ENCODE data around the gene CDH5.

Gene CDH5, protein sequence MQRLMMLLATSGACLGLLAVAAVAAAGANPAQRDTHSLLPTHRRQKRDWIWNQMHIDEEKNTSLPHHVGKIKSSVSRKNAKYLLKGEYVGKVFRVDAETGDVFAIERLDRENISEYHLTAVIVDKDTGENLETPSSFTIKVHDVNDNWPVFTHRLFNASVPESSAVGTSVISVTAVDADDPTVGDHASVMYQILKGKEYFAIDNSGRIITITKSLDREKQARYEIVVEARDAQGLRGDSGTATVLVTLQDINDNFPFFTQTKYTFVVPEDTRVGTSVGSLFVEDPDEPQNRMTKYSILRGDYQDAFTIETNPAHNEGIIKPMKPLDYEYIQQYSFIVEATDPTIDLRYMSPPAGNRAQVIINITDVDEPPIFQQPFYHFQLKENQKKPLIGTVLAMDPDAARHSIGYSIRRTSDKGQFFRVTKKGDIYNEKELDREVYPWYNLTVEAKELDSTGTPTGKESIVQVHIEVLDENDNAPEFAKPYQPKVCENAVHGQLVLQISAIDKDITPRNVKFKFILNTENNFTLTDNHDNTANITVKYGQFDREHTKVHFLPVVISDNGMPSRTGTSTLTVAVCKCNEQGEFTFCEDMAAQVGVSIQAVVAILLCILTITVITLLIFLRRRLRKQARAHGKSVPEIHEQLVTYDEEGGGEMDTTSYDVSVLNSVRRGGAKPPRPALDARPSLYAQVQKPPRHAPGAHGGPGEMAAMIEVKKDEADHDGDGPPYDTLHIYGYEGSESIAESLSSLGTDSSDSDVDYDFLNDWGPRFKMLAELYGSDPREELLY

DNA sequence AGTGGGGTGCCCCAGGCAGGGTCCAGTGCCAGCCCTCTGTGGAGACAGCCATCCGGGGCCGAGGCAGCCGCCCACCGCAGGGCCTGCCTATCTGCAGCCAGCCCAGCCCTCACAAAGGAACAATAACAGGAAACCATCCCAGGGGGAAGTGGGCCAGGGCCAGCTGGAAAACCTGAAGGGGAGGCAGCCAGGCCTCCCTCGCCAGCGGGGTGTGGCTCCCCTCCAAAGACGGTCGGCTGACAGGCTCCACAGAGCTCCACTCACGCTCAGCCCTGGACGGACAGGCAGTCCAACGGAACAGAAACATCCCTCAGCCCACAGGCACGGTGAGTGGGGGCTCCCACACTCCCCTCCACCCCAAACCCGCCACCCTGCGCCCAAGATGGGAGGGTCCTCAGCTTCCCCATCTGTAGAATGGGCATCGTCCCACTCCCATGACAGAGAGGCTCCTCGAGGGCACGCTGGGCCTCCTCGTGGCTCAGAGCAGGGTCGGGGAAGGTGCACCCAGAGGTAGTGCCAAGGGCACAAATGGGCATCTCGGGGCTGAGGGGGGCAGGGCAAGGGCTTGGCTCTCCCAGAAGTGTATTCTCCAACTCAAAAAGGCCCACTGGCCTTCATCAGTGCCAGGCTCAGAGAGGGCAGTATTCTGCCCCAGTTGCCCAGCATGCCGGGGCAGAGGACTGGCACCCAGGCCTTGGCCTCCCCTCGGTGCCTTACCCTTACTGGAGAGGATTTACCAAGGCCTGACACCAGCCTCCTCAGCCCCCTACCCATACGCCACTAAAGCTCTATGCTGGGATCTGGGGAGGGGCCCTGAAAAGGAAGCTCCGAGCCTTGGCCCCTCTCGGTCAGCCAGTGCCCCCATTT is at the start of gene CDH5:
CDH5 (plus strand) TSS at position 259 of the 867 bp plus-strand sequence. CDS start 12,647 bp downstream, outside the sequence.
- DNase-seq: no peak

DNA sequence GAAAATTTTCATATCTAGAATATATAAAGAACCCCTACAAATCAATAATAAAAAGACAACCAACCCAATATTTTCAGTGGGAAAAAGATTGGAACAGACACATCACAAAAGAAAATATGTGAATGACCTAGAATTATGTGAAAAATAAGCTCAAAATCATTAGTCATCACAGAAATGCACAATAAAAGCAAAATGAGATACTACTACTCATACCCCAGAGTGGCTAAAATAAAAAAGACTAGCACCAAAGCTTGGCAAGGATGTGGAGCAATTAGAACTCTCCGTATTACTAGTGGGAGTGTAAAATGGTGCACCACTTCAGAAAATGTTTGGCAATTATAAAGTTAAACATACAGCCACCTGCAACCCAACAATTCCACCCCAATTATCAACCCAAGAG is 48.0 kb upstream of the CDH5 start:
- DNase-seq: no peak

DNA sequence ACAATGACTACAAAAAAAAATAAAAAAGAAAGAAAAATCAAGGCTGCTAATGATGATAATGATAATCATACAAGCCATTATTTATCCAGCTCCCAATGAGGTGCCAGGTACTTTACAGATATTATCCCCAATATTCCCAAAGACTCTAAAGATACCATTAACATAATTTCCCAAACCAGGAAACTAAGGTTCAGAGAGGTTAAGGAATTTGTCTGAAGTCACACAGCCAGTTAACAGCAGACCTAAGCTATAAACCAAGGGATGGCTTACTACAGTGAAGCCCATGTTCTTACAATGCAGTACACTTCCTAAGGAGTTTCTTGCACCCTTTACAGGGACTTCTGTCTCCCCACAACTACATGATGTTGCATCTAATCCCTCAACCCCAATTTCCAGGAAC is 45.7 kb upstream of the CDH5 start:
- DNase-seq: no peak

DNA sequence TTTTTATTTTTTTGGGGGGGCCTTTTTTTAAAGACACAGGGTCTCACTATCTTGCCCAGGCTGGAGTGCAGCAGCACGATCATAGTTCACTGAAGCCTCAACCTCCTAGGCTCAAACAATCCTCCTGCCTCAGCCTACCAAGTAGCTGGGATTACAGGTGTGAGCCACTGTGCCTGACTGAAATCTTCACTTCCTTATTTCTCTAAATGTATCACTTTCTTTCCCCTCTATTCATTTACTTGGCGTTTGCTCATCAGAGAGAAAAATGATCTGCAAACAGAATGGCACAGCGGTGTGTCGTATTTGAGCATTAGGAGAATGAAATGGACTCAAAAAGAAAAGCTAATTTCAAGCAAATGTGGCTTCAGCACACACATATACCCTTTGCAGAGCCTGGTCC is 44.3 kb upstream of the CDH5 start:
- no peak for DNase-seq

DNA sequence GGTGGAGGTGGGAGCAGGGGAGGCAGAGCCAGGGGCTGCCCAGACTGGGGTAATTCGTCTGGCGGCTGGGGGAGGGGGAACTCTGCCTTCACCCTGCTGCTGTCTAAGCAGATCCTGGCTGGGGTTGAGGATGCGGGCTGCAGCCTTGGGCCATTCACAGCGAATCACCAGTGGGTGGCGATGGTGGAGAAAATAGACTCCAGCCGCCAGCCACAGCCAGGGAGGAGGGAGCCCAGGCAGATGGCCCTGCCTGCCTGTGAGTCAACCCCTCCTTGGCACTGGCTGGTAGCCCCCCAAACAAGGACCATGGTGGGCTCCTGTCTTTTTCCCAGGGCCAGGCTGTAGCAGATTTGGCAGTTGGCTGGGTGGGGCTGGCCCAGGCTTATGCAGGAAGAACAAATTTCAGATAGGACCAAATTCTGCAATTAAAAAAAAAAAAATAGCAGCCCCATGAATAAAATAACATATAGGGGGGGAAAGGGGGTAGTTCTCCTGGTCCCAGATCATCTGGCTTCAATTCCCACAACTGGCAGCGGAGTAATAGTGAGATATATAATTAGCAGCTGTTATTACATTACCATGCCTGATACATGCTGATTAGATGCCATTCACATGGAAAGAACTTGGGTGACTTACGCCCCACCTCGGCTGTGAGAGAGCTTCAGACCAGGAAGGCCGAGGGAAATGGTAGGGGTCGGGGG is 41.5 kb upstream of the CDH5 start:
- DNase-seq: peak; percentile 11

DNA sequence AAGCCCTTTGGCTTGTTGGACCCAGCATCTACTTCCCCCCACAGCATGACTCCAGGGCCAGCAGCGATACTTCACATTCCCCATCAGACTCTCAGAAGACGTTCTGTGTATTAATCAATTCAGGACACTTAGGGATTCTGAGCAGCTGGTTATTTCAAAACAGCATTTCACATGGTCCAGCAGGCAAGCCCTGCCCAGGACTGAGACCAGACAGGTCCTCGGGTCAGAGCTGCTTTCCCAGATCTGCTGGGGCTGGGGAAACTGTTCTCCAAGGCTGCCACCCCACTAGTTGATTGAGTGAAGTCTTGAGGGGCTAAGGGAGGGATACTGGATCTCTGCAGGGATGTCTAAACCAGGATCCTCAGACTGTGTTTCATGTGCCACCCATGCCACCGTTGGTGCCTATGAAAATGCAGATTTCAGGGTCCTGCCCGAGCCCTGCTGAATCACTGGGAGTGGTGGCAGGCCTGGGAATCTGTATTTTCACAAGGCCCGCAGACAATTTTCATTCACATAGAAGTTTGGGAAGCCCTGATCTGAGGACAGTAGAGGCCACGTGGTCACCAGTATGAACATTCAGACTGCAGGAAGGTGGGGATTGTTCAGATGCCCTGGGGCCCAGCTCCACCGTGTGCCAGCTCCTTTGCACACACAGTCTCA is 40.6 kb upstream of the CDH5 start:
- no peak for DNase-seq

DNA sequence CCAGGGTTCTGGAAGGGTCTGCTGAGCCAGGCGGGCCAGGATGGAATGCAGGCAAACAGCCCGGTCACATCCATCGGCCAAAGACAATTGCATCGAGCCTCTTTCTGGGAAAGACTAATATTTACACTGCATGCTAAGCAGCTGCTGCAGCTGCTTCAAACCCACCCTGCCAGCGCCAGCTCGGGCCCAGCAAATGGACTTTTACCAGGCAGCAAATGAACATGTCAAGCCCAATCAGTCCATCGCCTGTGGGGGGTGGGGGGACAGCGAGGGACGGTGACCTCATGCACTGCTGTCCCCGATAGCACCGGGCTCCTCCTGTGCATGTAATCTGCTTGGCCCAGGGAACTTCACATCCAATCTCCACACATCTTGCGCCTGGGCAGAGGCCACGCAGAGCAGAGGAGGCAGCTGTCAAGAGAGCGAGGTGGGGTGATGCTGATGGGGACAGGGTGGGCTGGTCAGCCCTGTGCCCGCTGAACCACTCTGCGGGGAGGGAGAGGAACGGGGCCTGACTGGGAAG is 39.4 kb upstream of the CDH5 start:
- no peak for DNase-seq

DNA sequence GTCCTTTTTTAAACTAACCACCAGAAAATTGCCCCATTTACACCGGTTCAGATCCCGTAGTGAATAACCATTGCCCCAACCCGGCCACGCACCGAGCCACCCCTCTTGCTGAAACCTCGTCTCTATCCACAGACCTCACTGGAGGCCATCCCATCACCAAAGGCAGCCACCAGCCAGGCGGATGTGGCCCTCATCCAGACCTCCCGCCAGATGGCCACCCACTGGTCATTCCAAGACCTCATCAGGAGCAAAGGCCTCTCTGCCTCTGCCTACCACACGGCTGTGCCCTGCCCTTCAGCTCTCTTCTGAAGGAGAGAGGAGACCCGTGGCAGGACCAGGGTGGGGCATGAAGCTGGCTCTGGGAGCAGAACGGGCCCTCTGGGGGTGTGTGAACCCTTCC is 38.2 kb upstream of the CDH5 start:
- no peak for DNase-seq

DNA sequence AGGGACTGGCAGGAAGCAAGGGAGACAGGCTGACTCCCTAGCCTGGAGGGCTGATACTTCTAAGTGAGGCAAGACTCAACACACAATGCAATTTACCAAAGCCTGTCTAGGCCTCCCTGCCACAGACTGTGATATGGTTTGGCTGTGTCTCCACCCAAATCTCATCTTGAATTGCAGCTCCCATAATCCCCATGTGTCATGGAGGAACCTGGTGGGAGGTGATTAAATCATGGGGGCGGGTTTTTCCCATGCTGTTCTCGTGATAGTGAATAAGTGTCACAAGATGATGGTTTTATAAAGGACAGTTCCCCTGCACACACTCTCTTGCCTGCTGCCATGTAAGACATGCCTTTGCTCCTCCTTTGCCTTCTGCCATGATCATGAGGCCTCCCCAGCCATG is 35.0 kb upstream of the CDH5 start:
- peak; percentile 4 for DNase-seq

DNA sequence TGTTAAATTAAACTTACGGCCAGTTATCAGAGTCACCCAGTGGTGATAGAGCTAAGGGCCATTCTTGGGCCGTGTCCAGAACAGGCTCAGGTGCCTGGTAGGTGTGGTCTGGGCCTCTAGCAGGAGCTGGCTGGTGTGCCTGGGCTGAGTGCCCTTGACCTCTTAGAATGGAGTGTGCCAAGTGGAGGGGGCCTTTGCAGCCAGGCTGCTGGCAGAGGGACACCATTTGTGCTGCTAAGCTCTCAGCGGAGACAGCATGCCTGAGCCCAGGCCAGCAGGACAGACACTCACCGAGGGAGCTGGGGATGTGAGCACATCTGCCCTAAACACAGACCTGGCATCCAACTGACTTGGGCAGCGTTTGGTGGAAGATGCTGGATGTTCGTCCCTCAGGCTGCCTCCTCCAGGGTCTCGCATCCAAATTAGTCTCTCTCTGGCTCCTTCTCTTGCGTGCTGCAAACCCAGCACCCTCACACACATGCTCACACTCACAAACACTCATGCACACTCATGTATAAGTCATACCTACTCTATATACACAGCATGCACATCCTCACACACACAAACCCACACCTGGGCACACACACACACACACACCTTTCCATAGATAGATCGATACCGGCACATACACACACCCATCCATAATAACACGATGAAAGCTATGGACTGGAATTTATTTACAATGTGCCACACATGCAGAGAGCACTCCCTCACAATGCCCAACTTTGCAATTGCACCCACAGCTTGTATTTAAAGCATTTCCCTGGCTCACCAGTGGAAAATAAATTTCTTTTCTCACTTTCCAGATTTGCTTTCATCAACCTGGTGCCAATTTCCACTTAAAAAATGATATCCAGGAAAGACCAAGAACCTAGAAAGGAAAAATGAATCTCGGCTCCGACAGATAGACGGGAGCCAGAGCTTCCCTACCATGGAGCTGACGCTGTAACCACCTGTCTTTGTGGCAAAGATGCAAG is 33.6 kb upstream of the CDH5 start:
- no peak for DNase-seq

DNA sequence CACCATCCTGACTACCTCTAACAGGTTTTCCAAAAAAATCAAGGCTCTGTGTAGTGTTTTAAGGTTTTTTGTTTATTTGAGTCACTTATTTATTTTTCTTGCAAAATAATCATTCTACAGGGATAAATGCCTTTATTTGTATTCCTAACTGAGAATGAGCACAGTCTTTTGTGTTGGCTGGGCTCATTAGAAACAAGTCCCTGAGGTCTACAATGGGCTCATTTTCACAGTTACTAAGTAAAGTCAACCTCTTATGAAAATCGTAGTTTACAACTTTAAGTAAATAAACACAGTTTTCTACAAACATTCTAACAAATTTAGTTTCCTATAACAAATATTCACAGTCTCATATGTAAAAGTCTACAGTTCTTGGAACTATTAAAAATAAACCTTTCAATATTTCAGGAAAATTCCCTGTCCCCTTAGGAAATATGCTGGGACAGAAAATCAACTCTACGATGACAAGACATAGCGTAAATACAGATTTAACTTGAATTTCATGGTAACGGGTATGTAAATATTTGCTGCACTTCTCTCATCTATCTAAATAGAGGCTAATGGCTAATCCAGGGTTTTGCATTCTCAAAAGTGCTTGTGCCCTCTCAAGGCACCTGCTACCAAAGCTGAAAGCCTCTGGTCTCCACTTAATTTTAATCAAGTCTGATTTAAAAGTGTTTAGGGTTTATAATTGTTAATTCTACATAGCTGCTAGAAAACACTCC is 31.5 kb upstream of the CDH5 start:
- DNase-seq: no peak

DNA sequence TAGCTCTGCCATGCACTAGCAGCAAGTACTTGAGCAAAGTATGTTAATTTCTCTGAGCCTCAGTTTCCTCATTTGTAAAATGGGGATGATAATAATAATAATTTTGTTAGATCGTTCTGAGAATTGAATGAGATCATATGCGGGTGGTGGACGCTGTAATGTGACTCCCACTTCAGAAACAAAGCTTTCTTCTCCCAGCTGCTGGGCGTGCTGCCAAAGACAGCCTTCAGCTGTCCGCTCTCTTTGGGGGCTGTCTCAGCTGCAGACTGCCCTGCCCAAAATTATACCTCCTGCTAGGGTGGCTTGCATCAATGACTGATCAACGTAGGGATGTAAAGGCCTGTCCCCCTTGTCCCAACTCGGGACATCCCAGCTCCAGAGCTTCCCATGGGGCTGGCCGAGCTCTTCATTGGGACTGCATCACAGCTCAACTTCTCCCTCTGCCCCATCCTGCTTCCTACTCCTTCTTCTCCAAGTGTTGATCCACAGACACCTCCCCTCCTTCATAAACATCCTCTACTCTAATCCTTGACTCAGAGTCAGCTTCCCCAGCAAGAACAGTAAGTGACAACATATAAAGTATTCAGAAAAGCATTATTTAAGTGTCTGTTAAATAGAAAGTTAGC is 30.7 kb upstream of the CDH5 start:
- no peak for DNase-seq

DNA sequence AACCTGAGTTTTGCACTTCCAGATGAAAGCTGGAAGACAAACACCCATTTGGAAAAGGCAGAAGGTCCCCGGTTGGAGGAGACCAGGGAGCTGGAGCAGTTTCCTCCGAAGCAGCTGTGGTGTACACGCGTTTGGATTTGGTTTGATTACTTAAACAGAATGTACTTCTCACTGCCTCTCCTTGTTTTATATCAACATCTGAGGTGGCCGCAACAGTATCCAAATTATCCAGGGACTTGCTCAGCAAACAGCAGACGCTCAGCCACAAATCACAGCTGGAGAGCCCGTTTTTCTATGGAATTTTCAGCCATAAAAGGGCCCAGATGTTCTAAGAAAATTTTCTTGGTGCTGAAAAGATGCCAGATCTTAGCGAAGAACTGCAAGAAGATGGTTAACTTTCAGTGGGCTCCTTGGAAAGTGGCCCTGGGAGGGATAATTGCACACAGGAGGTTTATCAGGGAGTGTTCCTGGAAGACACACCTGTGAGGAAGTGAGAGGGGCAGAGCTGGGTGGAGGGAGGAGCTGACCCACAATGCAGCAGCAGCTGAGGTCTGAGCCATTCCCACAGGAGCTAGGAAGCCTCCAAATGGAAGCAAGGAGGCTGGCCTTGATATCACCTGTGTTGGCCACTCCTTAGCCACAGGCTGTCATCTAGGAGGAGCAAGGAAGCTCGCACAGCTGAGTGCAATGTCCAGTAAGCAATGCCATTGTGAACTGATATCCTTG is 28.9 kb upstream of the CDH5 start:
- DNase-seq: no peak

DNA sequence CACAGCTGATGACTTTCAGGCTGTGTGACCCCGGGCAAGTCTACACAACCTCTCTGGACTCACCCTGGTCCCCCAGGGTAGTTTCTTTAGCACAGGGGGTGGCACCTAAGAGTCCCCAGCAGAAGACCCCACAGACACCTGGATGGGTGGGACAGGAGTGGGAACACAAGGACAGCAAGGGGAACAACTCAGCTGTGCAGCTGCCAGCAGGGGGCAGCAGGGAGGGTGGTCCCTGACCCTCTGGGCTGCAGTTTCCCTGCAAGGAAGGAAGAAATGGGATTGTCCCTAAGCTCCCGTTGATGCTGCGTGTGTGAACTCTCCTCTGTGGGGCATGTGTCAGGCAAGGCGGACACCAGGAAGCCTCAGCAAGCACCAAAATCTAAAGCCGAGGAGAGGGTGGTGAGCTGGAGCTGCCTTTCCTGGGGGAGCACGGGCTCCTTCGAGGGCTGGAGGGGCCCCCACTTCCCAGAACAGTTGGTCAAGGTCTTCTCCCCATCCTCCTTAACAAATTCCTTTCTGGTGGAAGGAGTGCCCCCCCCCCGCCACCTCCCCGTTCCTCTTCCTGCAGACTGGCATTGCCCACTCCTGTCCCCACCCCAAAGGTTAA is 24.1 kb upstream of the CDH5 start:
- peak; percentile 14 for DNase-seq

DNA sequence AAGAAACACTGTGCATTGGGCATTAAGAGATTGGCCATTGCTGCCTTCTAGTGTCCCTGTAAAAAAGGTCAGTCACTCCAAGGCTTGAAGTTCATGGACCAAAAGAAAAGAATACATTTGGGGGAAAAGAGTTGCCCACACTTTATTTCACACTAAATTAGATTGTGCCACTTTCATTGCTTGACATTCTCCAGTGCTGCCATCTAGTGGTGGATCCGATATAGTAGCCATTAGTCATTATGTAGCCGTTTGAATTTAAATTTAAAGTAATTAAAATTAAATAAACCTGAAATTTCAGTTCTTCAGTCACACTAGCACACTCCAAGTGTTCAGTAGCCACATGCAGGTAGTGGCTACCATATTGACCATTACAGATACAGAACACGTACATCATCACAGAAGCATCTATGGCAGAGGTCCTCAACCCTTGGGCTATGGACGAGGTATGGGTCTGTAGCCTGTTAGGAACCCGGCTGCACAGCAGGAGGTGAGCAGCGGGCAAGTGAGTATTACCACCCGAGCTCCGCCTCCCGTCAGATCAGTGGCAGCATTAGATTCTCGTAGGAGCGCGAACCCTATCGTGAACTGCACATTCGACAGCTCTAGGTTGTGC is 21.9 kb upstream of the CDH5 start:
- DNase-seq: peak; percentile 58

DNA sequence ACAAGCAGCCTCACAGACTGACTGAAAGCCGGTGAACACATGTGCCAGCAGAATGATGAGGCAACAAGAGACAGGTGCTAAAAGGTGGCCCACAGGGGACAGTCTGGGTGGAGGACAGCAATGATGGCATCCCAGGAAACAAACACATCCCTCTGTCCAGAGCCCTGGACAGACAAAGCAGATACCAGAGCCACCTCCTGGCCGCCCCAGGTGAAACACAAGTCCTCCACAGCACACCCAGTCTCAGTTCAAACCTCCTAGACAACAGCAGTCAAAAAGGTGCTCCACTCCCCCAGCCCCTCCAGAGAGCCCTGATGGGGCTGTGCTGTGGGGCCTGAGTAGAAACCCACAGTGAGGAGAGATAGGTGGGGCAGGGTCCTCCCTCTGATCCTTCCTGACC is 20.3 kb upstream of the CDH5 start:
- no peak for DNase-seq

DNA sequence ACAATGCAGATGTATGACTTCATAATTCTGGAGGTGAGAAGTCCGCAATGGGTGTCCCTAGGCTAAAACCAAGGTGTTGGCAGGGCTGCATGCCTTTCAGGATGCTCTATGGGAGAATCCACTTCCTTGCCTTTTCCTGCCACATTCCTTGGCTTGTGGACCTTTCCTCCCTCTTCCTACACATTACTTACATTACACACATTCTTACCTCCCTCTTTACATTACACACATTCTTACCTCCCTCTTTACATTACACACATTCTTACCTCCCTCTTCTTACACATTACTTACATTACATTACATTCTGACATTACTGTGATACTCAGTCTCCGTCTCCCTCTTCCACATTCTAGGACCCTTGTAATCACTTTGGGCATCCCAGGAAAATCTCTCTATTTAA is 14.2 kb upstream of the CDH5 start:
- no peak for DNase-seq

DNA sequence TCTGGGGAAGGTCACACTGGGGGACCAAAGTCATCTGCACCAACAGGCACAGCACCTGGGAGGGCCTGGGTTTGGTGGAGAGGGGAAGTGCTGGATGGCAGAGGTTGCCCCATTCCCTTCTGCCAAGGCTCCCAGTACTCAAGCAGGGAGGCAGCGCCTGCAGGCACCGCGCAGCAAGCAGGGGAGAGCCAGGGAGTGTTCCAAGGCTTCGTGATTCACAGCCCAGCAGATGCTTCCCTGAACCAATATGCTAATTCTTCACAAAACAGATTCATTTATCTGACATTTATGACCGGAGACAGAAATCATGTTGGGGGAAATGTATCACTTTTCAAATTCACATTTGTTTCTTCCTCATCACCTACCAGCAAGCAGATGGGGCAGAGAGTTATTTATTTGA is 13.4 kb upstream of the CDH5 start:
- no peak for DNase-seq
